ENCODE measurements around the gene RBP5.
A peak's percentile ranks its signal among the peaks of the same experiment; 100 is the strongest.

The RBP5 gene

GRCh38 chr12:7139200-7139599 is 10.5 kb upstream of the RBP5 start:
- no peak overlapping the region for H3K27ac Mint-ChIP-seq
- H3K4me3 Mint-ChIP-seq, result no peak overlapping the region
- no peaks in the 10 kb centered on the region for H3K27me3 Mint-ChIP-seq (ENCODE audit: low read depth)
- peaks cover 13% of the 10 kb centered on the region for H3K4me1 Mint-ChIP-seq (ENCODE audit: low read depth)
- H3K9me3 Mint-ChIP-seq, result no peaks in the 10 kb centered on the region
- peaks cover 60% of the 10 kb centered on the region for H3K36me3 Mint-ChIP-seq (ENCODE audit: low read depth)

GRCh38 chr12:7137908-7138307 is 9.2 kb upstream of the RBP5 start:
- peaks cover 62% of the 10 kb centered on the region for H3K36me3 Mint-ChIP-seq (ENCODE audit: low read depth)
- no peaks in the 10 kb centered on the region for H3K27me3 Mint-ChIP-seq (ENCODE audit: low read depth)
- peaks cover 14% of the 10 kb centered on the region for H3K4me1 Mint-ChIP-seq (ENCODE audit: low read depth)
- H3K9me3 Mint-ChIP-seq, result no peaks in the 10 kb centered on the region
- no peak overlapping the region for H3K4me3 Mint-ChIP-seq
- no peak overlapping the region for H3K27ac Mint-ChIP-seq

GRCh38 chr12:7136676-7137075 is 8.0 kb upstream of the RBP5 start:
- H3K27me3 Mint-ChIP-seq (ENCODE audit: low read depth), result no peaks in the 10 kb centered on the region
- peaks cover 60% of the 10 kb centered on the region for H3K36me3 Mint-ChIP-seq (ENCODE audit: low read depth)
- no peaks in the 10 kb centered on the region for H3K9me3 Mint-ChIP-seq
- no peak overlapping the region for H3K4me3 Mint-ChIP-seq
- H3K27ac Mint-ChIP-seq, result no peak overlapping the region
- peaks cover 21% of the 10 kb centered on the region for H3K4me1 Mint-ChIP-seq (ENCODE audit: low read depth)

GRCh38 chr12:7136071-7136470 is 7.4 kb upstream of the RBP5 start:
- Mint-ChIP-seq H3K27me3 (ENCODE audit: low read depth) (no peaks in the 10 kb centered on the region), H3K4me1 (ENCODE audit: low read depth) (peaks cover 24% of the 10 kb centered on the region), H3K36me3 (ENCODE audit: low read depth) (peaks cover 56% of the 10 kb centered on the region), H3K27ac (no peak overlapping the region), H3K4me3 (no peak overlapping the region), H3K9me3 (no peaks in the 10 kb centered on the region)

- peaks cover 52% of the 10 kb centered on the region for H3K36me3 Mint-ChIP-seq (ENCODE audit: low read depth)
- no peak overlapping the region for H3K27ac Mint-ChIP-seq
- no peak overlapping the region for H3K4me3 Mint-ChIP-seq
- H3K27me3 Mint-ChIP-seq (ENCODE audit: low read depth), result no peaks in the 10 kb centered on the region
- H3K9me3 Mint-ChIP-seq, result no peaks in the 10 kb centered on the region
- peaks cover 28% of the 10 kb centered on the region for H3K4me1 Mint-ChIP-seq (ENCODE audit: low read depth)
Measured at GRCh38 chr12:7134396-7135166, 5.9 kb upstream of the RBP5 start.

- Mint-ChIP-seq H3K27ac (peak overlapping the region; percentile 92), H3K36me3 (ENCODE audit: low read depth) (peaks cover 37% of the 10 kb centered on the region), H3K27me3 (ENCODE audit: low read depth) (no peaks in the 10 kb centered on the region), H3K4me3 (peak overlapping the region; percentile 99), H3K9me3 (no peaks in the 10 kb centered on the region), H3K4me1 (ENCODE audit: low read depth) (peaks cover 34% of the 10 kb centered on the region)
Measured at GRCh38 chr12:7131502-7131866, 2.8 kb upstream of the RBP5 start.

GRCh38 chr12:7130701-7131501 is 2.2 kb upstream of the RBP5 start:
- Mint-ChIP-seq H3K27me3 (ENCODE audit: low read depth) (no peaks in the 10 kb centered on the region), H3K36me3 (ENCODE audit: low read depth) (peaks cover 36% of the 10 kb centered on the region), H3K9me3 (no peaks in the 10 kb centered on the region)

GRCh38 chr12:7129872-7130691 is 1.4 kb upstream of the RBP5 start, which contains the start of gene CLSTN3:
Gene CLSTN3, plus strand, starts transcription at chr12:7130371. Its CDS starts 278 bp downstream, at chr12:7130649.
- H3K27ac Mint-ChIP-seq, result peak within 1 kb of the TSS; percentile 92
- H3K4me3 Mint-ChIP-seq, result peak within 1 kb of the TSS; percentile 99
- H3K36me3 Mint-ChIP-seq (ENCODE audit: low read depth), result peaks cover 28% of the 10 kb centered on the region
- H3K4me1 Mint-ChIP-seq (ENCODE audit: low read depth), result peaks cover 34% of the 10 kb centered on the region
- no peaks in the 10 kb centered on the region for H3K27me3 Mint-ChIP-seq (ENCODE audit: low read depth)
- H3K9me3 Mint-ChIP-seq, result no peaks in the 10 kb centered on the region

More at GRCh38 chr12:7130701-7131501, 2.2 kb upstream of the RBP5 start:
- H3K4me1 Mint-ChIP-seq (ENCODE audit: low read depth), result peaks cover 34% of the 10 kb centered on the region
- peak overlapping the region; percentile 92 for H3K27ac Mint-ChIP-seq
- peak overlapping the region; percentile 99 for H3K4me3 Mint-ChIP-seq

- Mint-ChIP-seq H3K27ac (peak overlapping the region; percentile 92), H3K4me3 (peak overlapping the region; percentile 99), H3K4me1 (ENCODE audit: low read depth) (peaks cover 34% of the 10 kb centered on the region), H3K27me3 (ENCODE audit: low read depth) (no peaks in the 10 kb centered on the region), H3K36me3 (ENCODE audit: low read depth) (peaks cover 24% of the 10 kb centered on the region), H3K9me3 (no peaks in the 10 kb centered on the region)
Measured at GRCh38 chr12:7129287-7129871, 690 bp upstream of the RBP5 start.

- Mint-ChIP-seq H3K9me3 (no peaks in the 10 kb centered on the region), H3K36me3 (ENCODE audit: low read depth) (peaks cover 18% of the 10 kb centered on the region), H3K4me1 (ENCODE audit: low read depth) (peaks cover 34% of the 10 kb centered on the region), H3K4me3 (peak overlapping the region; percentile 57), H3K27me3 (ENCODE audit: low read depth) (no peaks in the 10 kb centered on the region), H3K27ac (peak overlapping the region; percentile 20)
Measured at GRCh38 chr12:7127916-7128626, 618 bp downstream of the RBP5 start.

GRCh38 chr12:7125632-7126227 is 3.0 kb downstream of the RBP5 start:
- peaks cover 6% of the 10 kb centered on the region for H3K36me3 Mint-ChIP-seq (ENCODE audit: low read depth)
- H3K27me3 Mint-ChIP-seq (ENCODE audit: low read depth), result no peaks in the 10 kb centered on the region
- no peaks in the 10 kb centered on the region for H3K9me3 Mint-ChIP-seq
- no peak overlapping the region for H3K4me3 Mint-ChIP-seq
- H3K27ac Mint-ChIP-seq, result no peak overlapping the region
- peaks cover 11% of the 10 kb centered on the region for H3K4me1 Mint-ChIP-seq (ENCODE audit: low read depth)

- no peak overlapping the region for H3K4me3 Mint-ChIP-seq
- H3K27me3 Mint-ChIP-seq (ENCODE audit: low read depth), result no peaks in the 10 kb centered on the region
- H3K9me3 Mint-ChIP-seq, result no peaks in the 10 kb centered on the region
- H3K36me3 Mint-ChIP-seq (ENCODE audit: low read depth), result peaks cover 6% of the 10 kb centered on the region
- H3K27ac Mint-ChIP-seq, result no peak overlapping the region
- peaks cover 7% of the 10 kb centered on the region for H3K4me1 Mint-ChIP-seq (ENCODE audit: low read depth)
Measured at GRCh38 chr12:7123806-7124522, 4.7 kb downstream of the RBP5 start.
